Kidney epithelial cell (primary cell): ENCODE results near the gene UNCX. TPM values are rescaled to one million over a fixed set of nuclear protein-coding genes. Genes with fewer than 3 reads are reported as not detected.

Experiments
- DNase-seq: peaks from one replicate; pipeline ENCODE4 v3.0.0-alpha.2; 2010; ENCODE audit warnings: low read depth
- H3K27me3 ChIP-seq: 2 replicates; pipeline ENCODE4 v1.6.0; 2011; ENCODE audit warnings: low read length; ENCODE audit not compliant: control insufficient read depth, insufficient read depth
- H3K36me3 ChIP-seq: 2 replicates; pipeline ENCODE4 v1.5.1; 2011; ENCODE audit warnings: low read length; ENCODE audit not compliant: control insufficient read depth, insufficient read depth
- H3K4me3 ChIP-seq: 2 replicates; pipeline ENCODE4 v1.5.1; 2011; ENCODE audit warnings: low read depth, mild to moderate bottlenecking, control low read depth, low read length
- total RNA-seq: library from RNA; depleted of rRNA; stranded (reverse); fragments of >200 nt; gene quantifications from 2 replicates; pipeline ENCODE4 v1.2.3, GENCODE V29; 2015
- TF ChIP-seq, protein P1 (sequence below): IDR thresholded peaks from 2 replicates; pipeline ENCODE4 v1.5.1; 2011; ENCODE audit warnings: mild to moderate bottlenecking, moderate library complexity, low read length, control low read depth, inconsistent platforms; ENCODE audit not compliant: insufficient read depth, poor library complexity, severe bottlenecking

UNCX gene
- total RNA-seq: 0.55 and 1.6 TPM in 2 replicates

DNA sequence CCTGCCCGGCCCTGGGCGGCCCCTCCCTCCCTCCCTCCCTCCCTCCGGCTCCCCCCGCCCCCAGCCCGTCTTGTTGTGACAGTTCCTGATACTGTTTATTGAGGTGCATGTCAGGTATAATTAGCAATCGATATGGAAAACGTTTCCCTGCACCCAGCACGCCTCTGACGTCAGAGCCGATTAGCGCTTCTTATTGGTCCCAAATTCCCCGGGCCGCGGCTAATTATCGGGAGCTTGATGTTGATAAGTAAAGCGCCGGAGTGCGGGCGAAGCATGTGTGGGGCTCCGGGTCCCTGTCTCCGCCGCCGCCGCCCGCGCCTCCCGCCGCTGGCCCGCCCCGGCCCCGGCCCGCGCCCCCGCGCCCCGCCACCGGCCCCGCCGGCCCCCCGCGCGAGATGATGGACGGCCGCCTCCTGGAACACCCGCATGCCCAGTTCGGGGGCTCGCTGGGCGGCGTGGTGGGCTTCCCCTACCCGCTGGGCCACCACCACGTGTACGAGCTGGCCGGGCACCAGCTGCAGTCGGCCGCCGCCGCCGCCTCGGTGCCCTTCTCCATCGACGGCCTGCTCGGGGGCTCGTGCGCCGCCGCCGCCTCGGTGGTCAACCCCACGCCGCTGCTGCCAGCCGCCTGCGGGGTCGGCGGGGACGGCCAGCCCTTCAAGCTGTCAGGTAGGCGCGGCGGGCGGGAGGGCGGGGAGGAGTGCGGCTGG, at the start of gene UNCX:
Gene UNCX, plus strand, starts transcription at position 250 of the 710 bp plus-strand sequence. Its CDS starts 146 bp downstream, at position 396.
- Histone ChIP-seq H3K36me3 (no peaks in the 10 kb centered on the region), H3K4me3 (no peak within 1 kb of the TSS), H3K27me3 (peaks cover 73% of the 10 kb centered on the region)
- TF ChIP-seq, protein P1, sequence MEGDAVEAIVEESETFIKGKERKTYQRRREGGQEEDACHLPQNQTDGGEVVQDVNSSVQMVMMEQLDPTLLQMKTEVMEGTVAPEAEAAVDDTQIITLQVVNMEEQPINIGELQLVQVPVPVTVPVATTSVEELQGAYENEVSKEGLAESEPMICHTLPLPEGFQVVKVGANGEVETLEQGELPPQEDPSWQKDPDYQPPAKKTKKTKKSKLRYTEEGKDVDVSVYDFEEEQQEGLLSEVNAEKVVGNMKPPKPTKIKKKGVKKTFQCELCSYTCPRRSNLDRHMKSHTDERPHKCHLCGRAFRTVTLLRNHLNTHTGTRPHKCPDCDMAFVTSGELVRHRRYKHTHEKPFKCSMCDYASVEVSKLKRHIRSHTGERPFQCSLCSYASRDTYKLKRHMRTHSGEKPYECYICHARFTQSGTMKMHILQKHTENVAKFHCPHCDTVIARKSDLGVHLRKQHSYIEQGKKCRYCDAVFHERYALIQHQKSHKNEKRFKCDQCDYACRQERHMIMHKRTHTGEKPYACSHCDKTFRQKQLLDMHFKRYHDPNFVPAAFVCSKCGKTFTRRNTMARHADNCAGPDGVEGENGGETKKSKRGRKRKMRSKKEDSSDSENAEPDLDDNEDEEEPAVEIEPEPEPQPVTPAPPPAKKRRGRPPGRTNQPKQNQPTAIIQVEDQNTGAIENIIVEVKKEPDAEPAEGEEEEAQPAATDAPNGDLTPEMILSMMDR: no peak
- DNase-seq: no peak

GRCh38 chr7:1187127-1187526, 45.5 kb upstream of the UNCX start:
- no peak for DNase-seq
- TF ChIP-seq, protein P1: no peak
- no peaks in the 10 kb centered on the region for H3K36me3 ChIP-seq
- H3K4me3 ChIP-seq: no peak overlapping the region
- H3K27me3 ChIP-seq: peaks cover 13% of the 10 kb centered on the region

- TF ChIP-seq, protein P1: no peak
- no peaks in the 10 kb centered on the region for H3K36me3 ChIP-seq
- H3K4me3 ChIP-seq: no peak overlapping the region
- peaks cover 19% of the 10 kb centered on the region for H3K27me3 ChIP-seq
- DNase-seq: no peak
Measured at GRCh38 chr7:1188720-1189294, 43.9 kb upstream of the UNCX start.

DNA sequence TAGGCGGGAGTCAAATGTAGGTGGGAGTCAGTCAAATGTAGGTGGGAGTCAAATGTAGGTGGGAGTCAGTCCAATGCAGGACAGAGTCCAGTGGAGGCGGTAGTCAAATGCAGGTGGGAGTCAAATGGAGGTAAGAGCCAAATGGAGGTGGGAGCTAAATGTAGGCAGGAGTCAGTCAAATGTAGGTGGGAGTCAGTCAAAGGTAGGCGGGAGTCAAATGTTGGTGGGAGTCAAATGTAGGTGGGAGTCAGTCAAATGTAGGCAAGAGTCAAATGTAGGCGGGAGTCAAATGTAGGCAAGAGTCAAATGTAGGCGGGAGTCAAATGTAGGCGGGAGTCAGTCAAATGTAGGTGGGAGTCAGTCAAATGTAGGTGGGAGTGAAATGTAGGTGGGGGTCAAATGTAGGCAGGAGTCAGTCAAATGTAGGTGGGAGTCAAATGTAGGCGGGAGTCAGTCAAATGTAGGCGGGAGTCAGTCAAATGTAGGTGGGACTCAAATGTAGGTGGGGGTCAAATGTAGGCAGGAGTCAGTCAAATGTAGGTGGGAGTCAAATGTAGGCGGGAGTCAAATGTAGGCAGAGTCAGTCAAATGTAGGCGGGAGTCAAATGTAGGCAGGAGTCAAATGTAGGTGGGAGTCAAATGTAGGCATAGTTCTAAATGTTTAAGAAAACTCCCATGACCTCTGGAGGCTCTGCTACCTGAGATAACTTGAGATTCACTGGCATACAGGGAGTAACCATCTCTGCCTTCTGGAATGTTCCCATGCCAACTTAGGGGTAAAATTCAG, 42.5 kb upstream of the UNCX start:
- no peak overlapping the region for H3K4me3 ChIP-seq
- no peaks in the 10 kb centered on the region for H3K36me3 ChIP-seq
- H3K27me3 ChIP-seq: peaks cover 21% of the 10 kb centered on the region
- DNase-seq: no peak
- TF ChIP-seq, protein P1: no peak

- DNase-seq: peak; percentile 44
- Histone ChIP-seq H3K27me3 (peaks cover 18% of the 10 kb centered on the region), H3K36me3 (no peaks in the 10 kb centered on the region), H3K4me3 (no peak overlapping the region)
- TF ChIP-seq, protein P1: no peak
Measured at GRCh38 chr7:1192171-1192676, 40.4 kb upstream of the UNCX start.
